Fibroblast of mammary gland (primary cell): ENCODE results near the gene REXO5.

Experiments used
- DNase-seq: peaks from one replicate; pipeline ENCODE4 v3.0.0-alpha.2; 2010; ENCODE audit warnings: low read depth
- H3K4me3 ChIP-seq: 2 replicates; pipeline ENCODE4 v1.5.1; 2011; ENCODE audit warnings: low read depth, mild to moderate bottlenecking, low read length, moderate library complexity; ENCODE audit not compliant: control insufficient read depth
- CTCF ChIP-seq: conservative IDR thresholded peaks from 2 replicates; pipeline ENCODE4 v1.5.1; 2011; ENCODE audit warnings: low read depth, low read length, inconsistent platforms; ENCODE audit not compliant: control insufficient read depth, insufficient read depth

Gene REXO5

DNA sequence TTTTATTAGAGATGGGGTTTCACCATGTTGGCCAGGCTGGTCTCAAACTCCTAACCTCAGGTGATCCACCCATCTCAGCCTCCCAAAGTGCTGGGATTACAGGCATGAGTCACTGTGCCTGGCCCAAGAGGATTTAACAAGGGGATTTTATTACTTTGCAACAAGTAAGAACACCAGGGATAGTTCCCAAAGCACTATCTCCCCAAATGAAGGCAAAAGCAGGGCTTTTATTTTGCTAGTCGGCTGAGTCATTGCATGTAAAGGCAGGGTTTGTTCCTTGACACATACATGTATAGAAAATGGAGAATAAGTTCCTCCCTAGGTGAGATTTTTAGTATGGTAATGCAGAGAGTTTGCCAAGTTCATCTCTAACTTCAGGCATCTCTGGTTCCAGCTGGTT lies 24.0 kb downstream of the REXO5 start:
- no peak overlapping the region for H3K4me3 ChIP-seq
- no peak for DNase-seq
- TF ChIP-seq CTCF: no peak

GRCh38 chr16:20833086-20833485 lies 26.8 kb downstream of the REXO5 start:
- TF ChIP-seq CTCF: no peak
- DNase-seq: no peak
- H3K4me3 ChIP-seq: no peak overlapping the region

DNA sequence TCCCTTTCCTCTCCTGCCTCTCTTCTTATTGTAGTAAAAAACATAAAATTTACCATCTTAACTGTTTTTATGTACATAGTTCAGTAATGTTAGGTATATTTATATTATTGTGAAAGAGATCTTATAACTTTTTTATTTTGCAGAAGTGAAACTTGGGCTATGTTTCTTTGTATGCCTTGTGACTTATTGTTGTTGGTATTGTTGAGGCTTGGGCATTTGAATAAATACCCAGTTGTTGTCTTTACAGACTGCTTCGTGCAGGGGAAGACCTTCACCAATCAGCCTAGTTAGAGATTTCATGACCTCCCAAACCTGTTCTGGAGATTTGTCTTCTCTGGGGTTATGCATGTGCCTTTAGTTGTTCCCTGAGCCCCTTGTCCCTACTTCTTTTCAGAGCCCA lies 31.9 kb downstream of the REXO5 start:
- H3K4me3 ChIP-seq: no peak overlapping the region
- no peak for TF ChIP-seq CTCF
- DNase-seq: no peak

GRCh38 chr16:20839504-20839903 lies 33.2 kb downstream of the REXO5 start:
- no peak for DNase-seq
- H3K4me3 ChIP-seq: no peak overlapping the region
- no peak for TF ChIP-seq CTCF

DNA sequence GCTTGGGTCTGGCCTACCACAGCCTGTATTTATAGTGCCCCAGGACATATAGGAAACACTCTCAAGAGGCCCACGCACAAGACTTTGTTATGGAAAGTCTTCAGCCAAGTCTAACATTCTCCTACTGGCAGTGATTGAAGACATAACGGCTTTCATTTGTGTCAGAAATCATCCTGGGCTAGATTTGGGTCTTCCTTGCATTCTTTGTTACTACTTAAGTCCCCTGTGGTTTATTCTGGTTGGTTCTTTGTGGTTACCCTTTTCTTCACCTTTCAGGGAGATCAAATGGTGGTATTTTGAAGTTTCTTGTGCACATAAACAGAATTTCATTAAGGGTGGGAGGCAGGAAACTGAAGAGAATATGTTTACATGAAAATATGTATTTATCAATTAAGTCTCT lies 37.7 kb downstream of the REXO5 start:
- H3K4me3 ChIP-seq: no peak overlapping the region
- TF ChIP-seq CTCF: no peak
- DNase-seq: no peak

DNA sequence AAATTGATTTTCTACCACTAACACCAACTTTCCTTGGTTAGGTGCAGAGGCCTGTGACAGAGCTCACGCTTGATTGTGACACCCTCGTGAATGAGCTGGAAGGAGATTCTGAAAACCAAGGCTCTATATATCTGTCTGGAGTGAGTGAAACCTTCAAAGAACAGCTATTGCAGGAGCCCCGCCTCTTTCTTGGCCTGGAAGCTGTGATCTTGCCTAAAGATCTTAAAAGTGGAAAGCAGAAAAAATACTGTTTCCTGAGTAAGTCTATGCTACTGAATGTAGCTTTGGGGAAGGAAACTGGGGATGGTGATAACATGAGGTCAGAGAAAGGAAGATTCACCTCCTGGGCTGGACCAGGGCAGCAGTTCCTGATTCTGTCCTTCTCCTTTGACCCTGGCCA lies 38.3 kb downstream of the REXO5 start:
- DNase-seq: no peak
- no peak overlapping the region for H3K4me3 ChIP-seq

More for the DNA sequence above, 38.3 kb downstream of the REXO5 start:
- TF ChIP-seq CTCF: no peak
